AG04450 (cell line): ENCODE results near the gene IDH3A. TPM values are rescaled to one million over a fixed set of nuclear protein-coding genes. Genes with fewer than 3 reads are reported as not detected.

ENCODE experiments used
- CTCF ChIA-PET: fragments of 300-600, 350-600 bp; formaldehyde crosslinking; extraction: SDS; loops from one replicate; lab custom pipeline; 2022; ENCODE audit warnings: antibody characterized with exemption, inconsistent platforms; lab: Charles Lee
- POLR2A ChIA-PET: fragments of 350-600 bp; formaldehyde crosslinking; extraction: SDS; loops from one replicate; lab custom pipeline; 2021; ENCODE audit warnings: antibody characterized with exemption, inconsistent platforms; lab: Yijun Ruan, JAX
- DNase-seq: peaks from one replicate; pipeline ENCODE4 v3.0.0-alpha.2; 2011; ENCODE audit warnings: low read depth, low spot score
- H3K27ac ChIP-seq: one replicate; pipeline ENCODE4 v1.5.1; 2012; ENCODE audit warnings: low read depth, low read length, control low read depth
- H3K27me3 ChIP-seq: one replicate; pipeline ENCODE4 v1.6.0; 2012; ENCODE audit warnings: low read length; ENCODE audit not compliant: control insufficient read depth, insufficient read depth
- H3K4me3 ChIP-seq: 2 replicates; pipeline ENCODE4 v1.5.1; 2011; ENCODE audit warnings: mild to moderate bottlenecking, low read depth, low read length, control low read depth
- H3K9me3 ChIP-seq: 2 replicates; pipeline ENCODE4 v1.5.1; 2012; ENCODE audit warnings: low read length; ENCODE audit not compliant: control insufficient read depth, insufficient read depth
- CTCF ChIP-seq: IDR thresholded peaks from 2 replicates; pipeline ENCODE4 v1.5.1; 2011; ENCODE audit warnings: low read depth, low read length, control low read depth, inconsistent platforms
- polyA plus RNA-seq: library from polyadenylated mRNA; depleted of rRNA; stranded (reverse); fragments of >200 nt; gene quantifications from 2 replicates; pipeline ENCODE4 v1.2.3, GENCODE V29; 2011

The IDH3A gene
- polyA plus RNA-seq, 1 experiment: 69.1 TPM

DNA sequence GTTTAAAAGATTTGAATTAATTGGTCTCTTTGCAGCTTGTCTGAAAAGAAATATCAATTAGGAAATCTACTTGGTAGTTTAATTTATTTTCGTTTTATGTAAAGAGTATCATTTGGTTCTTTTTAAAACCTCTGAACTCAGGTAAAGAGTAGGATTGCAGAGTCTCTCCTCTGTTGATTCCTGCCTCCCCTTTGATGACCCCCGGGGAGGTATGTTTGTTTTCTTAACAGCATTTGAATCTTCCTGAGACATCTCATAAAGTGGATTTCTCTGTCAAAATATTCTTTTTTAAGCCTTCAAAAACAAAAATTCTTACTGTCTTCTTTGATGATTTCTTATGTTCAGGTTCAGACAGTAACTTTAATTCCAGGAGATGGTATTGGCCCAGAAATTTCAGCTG is 8.0 kb downstream of the IDH3A start:
- no peak for TF ChIP-seq CTCF
- POLR2A ChIA-PET: no interaction called here
- no peaks in the 10 kb centered on the region for H3K27me3 ChIP-seq

DNA sequence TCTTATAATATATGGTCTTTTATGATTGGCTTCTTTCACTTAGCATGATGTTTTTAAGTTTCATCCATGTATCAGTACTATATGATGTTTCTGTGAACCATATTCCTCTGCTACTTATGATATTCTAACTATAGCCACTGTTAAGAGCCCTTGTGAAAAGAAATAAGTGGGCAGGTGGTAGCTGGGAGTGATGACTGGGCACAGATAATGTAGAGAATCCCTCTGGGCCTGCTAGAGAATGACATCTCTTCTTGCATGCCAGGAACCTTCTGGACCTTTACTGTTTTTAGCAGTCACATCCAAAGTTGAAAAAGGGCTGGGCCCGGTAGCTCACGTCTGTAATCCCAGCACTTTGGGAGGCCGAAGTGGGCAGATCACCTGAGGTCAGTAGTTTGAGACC is 10.2 kb downstream of the IDH3A start:
- Histone ChIP-seq H3K27ac (no peak overlapping the region), H3K4me3 (no peak overlapping the region), H3K27me3 (no peaks in the 10 kb centered on the region), H3K9me3 (no peaks in the 10 kb centered on the region)
- ChIA-PET POLR2A (no interaction called here), CTCF (interaction anchor here (1.2 kb wide), 1 partner anchor 18 kb away, joined by 3 read pairs; no protein-coding TSS in a partner anchor)
- DNase-seq: no peak
- TF ChIP-seq CTCF: no peak

More for the DNA sequence above, 8.0 kb downstream of the IDH3A start:
- Histone ChIP-seq H3K9me3 (no peaks in the 10 kb centered on the region), H3K4me3 (no peak overlapping the region), H3K27ac (no peak overlapping the region)
- DNase-seq: no peak
- CTCF ChIA-PET: no interaction called here

DNA sequence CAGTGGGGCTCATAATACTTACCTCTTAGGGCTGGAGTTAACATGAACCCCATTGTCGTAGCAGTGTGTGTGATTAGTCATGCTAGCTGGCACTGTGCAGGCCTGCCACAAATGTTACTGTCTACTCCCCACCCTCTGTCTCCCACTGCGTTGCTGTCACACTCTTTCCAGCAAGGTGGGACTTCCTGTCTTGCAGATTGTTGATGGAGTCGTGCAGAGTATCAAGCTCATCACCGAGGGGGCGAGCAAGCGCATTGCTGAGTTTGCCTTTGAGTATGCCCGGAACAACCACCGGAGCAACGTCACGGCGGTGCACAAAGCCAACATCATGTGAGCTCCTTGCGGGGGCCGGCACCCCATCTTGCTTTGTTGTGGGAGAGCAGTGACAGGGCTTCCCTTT is 12.9 kb downstream of the IDH3A start:
- CTCF ChIA-PET: interaction anchor here (1.9 kb wide), 1 partner anchor 203 kb away, joined by 6 read pairs; no protein-coding TSS in a partner anchor
- Histone ChIP-seq H3K9me3 (no peaks in the 10 kb centered on the region), H3K4me3 (no peak overlapping the region), H3K27me3 (no peaks in the 10 kb centered on the region), H3K27ac (no peak overlapping the region)
- POLR2A ChIA-PET: no interaction called here
- no peak for TF ChIP-seq CTCF
- no peak for DNase-seq

GRCh38 chr15:78164010-78164409 is 14.8 kb downstream of the IDH3A start:
- DNase-seq: no peak
- no peak overlapping the region for H3K4me3 ChIP-seq
- ChIA-PET POLR2A (no interaction called here), CTCF (no interaction called here)
- no peak overlapping the region for H3K27ac ChIP-seq
- H3K9me3 ChIP-seq: no peaks in the 10 kb centered on the region
- TF ChIP-seq CTCF: no peak
- H3K27me3 ChIP-seq: no peaks in the 10 kb centered on the region

GRCh38 chr15:78167227-78167888 is 18.2 kb downstream of the IDH3A start:
- no peak for TF ChIP-seq CTCF
- no peak overlapping the region for H3K4me3 ChIP-seq
- ChIA-PET POLR2A (no interaction called here), CTCF (interaction anchor here (1.7 kb wide), 1 partner anchor 10 kb away, joined by 6 read pairs; no protein-coding TSS in a partner anchor)
- H3K27ac ChIP-seq: no peak overlapping the region
- H3K27me3 ChIP-seq: no peaks in the 10 kb centered on the region
- DNase-seq: no peak
- H3K9me3 ChIP-seq: peaks cover 3% of the 10 kb centered on the region; the same call in 1 of the 2 replicates
